Activated CD4-positive, alpha-beta T cell treated with anti-CD3 and anti-CD28 coated beads, Interleukin-2, Interleukin-6, amounts not matched to agents 100 ng/mL and 50 ng/mL, durations not matched to agents 16 hours and 8 hours (primary cell): ENCODE data around the gene CDKL2.

Experiments
- DNase-seq: peaks from one replicate; pipeline ENCODE4 v3.0.0-alpha.2; 2020

Gene CDKL2

DNA sequence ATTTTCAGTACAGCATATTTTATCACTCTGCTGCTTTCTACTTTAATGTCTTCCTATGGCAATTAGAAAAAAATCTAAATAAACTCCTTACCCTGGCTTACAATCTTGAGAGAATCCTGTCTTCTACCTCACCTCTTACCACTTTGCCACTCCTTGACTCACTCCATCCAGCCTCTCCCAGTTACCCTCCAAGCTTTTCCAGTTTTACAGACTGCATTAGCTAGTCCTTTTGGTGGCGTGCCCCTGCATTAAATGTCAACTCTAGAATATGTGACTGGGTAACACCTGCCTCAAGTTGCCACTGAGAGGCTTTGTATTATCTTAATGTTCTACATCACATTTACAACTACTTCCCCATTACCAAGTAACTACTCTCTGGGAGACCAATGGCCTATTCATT is 7.5 kb upstream of the CDKL2 start:
- DNase-seq: no peak

DNA sequence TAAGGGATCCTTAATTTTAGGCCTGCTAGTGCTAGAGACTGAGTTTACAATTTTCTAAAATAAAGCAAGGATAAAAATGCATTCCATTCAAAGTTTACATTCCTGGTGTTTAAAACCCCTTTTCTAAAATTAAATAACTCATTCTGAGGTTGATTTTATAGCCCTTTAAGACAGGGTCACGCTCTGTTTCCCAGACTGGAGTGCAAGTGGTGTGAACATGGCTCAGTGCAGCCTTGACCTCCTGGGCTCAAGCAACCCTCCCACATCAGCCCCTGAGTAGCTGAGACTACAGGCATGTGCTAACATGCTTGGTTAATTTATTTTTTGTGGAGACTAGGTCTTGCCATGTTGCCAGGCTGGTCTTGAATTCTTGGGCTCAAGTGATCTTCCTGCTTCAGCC is 6.8 kb upstream of the CDKL2 start:
- no peak for DNase-seq

DNA sequence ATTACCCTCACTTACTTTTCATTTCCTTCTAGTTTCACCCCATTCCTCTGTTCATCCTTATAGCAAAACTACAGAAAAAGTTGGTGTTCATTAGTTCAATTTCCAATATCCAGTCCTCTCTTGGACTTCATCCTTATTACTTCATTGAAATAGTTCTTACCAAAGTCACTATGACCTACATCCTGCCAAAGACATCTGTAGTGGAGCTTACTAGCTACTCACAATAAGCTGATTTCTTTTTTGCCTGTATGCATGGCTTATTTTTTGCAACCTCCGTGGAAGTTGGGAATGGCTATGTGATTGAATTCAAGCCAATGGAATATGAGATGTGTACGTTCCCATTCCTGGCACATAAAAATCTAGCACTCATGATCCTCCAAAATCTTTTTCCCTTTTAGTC is 4.6 kb upstream of the CDKL2 start:
- no peak for DNase-seq

DNA sequence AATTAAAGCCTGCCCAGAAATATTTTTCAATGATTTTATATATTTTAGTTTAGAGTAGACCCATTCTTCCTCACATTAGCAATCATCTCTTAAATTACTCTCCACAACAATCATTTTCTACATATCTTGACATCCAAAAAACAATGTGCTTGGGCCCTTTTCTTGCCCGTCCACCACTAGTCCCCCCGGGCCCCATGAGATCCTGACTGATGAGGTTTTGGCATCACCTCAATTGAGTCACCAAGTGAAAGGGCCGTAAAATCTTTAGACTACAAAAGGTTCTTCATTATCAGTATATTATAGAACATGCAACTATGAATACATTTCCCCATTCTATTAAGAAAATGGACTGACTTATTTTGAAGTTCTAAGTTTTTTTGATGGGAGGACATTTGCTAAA is 4.0 kb upstream of the CDKL2 start:
- DNase-seq: no peak

DNA sequence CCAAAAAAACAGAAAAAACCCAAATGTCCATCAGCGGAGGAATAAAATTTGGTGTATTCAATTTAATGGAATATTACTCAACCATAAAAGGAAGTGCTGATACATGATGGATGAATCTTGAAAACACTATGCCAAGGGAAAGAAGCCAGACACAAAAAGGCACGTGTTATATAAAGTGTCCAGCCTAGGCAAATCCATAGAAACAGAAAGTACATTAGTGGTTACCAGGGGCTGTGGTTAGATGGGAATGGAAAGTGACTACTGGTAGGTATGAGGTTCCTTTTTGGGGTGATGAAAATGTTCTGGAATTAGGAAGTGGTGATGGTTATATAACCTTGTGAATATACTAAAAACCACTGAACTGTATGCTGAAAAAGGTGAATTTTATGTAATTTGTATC is 3.5 kb upstream of the CDKL2 start:
- DNase-seq: no peak

DNA sequence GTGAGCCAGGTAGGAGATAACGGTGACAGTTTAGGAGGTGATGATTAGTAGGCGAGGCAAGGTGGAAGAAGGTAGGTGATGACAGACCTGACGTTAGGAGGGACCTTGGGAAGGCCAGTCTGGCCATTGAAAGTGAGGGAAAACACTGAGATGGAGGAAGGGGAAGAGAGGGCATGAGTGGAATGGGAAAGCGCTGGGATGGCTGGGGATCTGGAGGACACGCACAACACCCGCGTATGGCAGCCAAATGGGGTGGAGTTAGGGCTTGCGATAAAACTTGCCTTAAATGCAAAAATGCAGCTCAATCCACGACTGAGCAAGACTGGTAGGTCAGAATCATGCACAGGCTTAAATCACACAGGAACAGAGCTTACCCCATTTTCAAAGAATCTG is 605 bp upstream of the CDKL2 start:
- DNase-seq: no peak

DNA sequence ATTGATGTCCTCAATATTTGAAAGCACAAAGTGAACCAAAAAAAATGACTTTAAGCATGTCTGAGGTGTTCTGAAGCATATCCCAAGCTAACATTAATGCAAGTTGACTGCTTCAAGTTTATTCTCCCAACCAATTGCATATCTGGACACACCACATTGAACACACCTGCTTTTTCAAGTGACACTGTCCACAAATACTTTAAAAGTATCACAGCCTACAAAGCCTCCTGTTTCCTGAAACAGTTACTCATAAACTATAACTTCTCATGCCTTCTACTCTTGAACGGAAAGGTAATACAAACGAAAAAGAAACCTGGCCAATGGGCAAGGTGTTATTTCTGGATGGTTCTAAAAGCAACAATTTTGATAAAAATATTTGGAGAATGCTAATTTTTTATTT is 1.1 kb downstream of the CDKL2 start:
- DNase-seq: no peak

DNA sequence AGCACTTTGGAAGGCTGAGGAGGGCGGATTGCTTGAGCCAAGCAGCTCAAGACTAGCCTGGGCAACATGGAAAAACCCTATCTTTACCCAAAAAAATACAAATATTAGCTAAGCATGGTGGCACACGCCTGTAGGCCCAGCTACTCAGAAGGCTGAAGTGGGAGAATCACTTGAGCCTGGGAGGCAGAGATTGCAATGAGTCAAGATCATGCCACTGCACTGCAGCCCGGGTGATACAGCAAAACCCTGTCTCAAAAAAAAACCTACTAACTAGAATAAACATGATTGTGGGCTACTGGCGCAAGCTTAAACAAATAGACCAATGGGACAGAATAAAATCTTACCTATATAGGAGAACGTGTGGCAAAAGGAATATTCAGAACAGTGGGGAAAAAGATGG is 7.3 kb downstream of the CDKL2 start:
- no peak for DNase-seq

DNA sequence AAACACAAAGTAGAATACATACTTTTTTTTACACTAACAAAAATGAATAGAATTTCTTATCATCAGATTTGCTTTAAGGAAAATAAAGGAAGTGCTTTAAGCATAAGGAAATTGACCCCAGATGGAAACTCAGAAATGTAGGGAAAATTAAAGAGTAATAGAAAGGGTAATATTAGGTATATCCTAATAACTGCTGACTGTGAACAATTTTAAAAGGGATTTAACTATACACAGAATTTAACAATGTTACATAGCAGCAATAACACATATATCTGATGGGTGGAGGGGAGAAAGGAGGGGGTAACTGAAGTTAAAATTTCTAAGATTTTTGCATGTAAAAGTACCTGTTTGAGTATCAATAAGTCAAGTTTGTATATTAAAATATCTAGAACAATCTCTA is 8.6 kb downstream of the CDKL2 start:
- DNase-seq: no peak

DNA sequence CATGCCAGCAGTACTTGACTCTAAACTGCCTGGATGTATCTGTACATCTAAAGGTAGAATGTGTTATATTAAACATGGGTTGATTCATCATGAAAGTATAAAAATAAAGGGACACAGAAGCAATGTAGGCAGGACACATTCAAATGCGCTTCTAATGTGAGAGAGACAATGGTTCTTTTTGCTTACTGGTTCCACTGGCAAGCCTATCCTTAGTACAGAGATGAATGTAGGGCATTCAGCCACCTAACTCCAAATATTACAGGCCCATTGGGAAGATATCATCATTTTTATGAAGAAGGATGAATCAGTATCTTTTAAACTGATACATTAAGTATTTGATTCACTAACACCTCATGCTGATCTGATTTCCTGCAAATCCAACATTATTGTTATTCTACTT is 18.0 kb downstream of the CDKL2 start:
- no peak for DNase-seq

DNA sequence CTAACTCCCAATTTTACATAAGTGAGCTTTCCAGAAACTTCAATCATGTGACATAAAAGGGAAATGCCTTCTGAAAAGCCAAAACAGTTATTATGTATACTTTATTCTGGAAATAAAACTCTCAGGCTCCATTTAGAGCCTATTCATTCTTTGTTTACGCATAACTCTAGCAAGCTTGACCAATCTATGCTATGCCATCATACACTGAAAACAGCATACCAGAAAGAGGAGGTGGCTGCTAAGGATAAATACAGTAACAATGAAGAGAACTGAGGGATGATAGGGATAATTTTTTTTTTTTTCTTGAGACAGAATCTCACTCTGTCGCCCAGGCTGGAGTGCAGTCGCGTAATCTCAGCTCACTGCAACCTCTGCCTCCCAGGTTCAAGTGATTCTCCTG is 24.4 kb downstream of the CDKL2 start:
- DNase-seq: no peak

DNA sequence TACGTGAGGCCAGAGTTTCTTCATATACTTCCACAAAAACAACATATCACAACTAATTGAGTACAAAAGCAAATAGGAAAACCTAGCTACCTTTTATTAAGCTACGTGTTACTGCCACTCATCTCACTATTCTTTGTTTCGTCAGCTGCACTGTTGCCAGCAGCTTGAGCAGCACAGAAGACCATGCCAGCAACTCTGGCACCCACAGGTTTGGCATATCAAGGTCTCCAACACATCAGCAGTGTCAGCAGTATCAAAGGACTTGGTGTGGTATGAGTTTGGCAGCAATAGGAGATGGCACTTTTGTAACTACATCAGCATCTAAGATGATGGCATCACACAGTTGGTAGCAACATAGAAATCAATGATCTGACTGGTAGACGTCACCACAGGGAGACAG is 30.7 kb downstream of the CDKL2 start:
- no peak for DNase-seq

DNA sequence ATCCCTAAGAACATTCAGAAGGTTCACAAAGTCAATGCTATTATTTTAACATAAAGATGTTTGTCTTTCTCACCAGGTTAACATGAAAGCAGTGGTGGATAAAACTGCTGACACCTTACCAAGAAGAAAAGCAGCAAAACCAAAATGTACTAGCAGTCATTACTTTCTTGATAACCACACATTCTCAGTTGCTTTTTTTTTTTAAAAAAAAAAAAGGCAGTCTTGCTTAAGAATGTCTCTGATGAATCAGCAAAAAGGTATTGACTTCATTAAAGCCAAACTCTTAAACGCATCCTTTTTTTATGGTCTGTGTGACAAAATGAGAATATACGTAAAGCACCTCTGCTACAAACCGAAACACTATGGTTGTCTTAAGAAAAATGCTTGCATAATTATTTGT is 31.9 kb downstream of the CDKL2 start:
- DNase-seq: peak; percentile 47

DNA sequence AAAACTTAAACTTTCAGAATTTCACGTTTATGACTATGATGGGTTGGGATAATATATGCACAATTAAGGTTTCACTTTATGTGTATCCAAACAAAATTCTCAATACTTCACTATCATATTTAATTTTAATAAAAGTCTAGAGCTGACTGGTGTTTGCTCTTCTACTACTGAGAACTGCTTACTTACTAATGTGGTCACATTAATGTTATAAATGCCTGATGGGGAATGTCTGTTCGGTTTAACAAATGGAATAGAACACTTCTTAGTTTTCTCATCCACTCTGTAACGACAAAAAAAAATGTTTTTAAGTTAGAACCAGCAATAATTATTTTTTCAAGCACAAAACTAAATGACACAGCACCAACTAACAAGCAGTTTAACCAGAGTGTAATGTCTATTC is 34.3 kb downstream of the CDKL2 start:
- no peak for DNase-seq

DNA sequence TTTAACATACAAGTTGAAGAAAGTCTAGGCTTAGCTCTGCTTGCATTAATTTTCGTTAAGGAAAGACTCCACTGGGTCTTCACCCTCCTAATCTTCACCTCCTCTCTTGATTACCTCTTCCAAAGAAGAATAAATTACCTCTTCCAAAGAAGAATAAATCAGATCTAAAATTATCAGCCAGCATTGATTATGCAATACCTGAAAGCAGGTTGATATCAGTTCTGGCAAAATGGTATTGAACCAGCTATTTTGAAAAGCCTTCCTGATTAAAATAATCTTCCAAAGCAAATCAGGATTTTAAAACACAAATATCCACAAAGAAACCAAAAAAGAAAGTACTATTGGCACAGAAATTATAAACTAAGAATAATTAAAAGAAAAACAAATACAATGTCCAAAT is 36.9 kb downstream of the CDKL2 start:
- DNase-seq: no peak

DNA sequence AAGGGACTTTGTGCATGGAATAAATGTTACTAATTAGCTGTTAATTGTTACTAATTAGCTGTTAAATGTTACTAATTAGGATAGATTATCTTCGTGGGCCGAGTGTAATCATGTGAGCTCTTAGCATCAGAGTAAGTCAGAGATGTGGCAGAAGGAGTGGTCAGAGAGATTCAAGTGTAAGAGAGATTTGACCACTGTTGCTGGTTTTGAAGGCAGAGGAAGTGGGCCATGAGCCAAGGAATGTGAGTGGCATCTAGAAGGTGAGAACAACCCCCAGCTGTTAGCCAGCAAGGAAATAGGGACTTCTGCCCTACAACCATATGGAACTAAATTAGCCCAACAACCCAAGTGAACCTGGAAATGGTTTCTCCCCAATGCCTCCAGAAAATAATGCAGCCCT is 46.3 kb downstream of the CDKL2 start:
- no peak for DNase-seq

DNA sequence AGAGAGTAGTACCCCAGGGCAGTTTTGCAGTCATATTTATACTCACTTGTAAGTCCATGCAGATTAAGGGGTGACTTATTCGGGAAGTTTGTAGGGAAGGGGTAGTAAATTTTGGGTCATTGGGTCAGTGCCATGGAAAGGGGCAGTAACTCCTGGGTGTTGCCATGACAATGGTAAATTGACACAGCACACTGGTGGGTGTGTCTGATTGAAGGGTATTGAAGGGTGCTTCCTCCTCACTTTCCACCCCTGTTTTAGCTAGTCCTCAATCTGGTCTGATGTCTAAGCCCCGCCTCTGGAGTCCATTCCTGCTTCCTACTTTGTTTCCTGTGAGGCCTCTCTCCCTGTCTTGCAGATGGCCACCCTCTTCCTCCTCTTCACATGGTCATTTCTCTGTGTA is 62.6 kb downstream of the CDKL2 start:
- no peak for DNase-seq

DNA sequence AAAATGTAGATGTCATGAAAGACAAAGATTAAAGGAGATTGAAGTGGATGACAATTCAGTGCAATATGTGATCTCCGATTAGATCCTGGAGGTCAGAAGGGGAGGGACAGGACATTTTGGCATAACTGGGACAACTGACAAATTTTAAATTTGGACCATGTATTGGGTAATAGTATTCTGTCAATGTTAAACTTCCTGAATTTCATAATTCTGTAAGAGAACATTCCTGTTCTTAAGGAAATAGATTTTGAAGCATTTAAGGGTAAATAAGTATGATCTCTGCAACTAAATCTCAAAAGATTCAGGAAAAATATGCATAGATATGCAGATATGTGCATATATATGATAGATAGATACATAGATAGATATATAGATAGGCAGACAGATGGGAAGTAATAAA is 63.4 kb downstream of the CDKL2 start:
- DNase-seq: no peak

DNA sequence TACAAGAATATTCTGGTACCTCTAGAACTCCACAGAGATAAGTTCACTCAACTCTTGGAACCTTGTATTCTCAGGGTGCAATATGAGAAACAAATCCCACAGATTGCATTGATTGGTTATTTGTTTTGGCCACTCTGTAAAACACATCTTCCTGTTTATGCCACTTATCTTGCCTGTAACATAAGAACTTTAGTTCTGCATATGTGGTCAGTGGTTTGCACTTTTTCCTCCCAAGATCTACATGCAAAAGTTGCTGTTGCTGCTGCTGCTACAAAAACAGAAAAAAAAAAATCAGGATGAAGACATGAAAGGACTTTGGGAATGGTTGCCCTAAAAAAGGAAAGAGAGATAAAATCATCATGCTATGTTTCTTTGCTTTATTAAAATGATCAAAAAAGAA is 64.8 kb downstream of the CDKL2 start:
- no peak for DNase-seq

DNA sequence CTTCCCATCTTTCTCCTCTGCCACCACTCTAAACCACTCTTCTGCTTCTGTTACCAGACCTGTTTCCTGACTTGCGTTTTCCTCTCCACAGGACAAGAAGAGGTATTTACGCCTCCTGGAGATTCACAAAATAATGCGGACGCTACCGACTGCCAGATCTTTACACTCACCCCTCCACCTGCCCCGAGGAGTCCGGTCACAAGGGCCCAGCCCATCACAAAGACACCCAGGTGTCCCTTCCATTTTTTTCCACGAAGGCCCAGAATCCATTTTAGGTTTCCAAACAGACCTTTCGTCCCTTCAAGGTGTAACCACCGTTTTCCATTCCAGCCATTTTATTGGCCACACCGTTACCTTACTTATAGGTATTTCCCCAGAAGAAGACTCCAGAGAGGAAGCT is 66.3 kb downstream of the CDKL2 start:
- DNase-seq: no peak

DNA sequence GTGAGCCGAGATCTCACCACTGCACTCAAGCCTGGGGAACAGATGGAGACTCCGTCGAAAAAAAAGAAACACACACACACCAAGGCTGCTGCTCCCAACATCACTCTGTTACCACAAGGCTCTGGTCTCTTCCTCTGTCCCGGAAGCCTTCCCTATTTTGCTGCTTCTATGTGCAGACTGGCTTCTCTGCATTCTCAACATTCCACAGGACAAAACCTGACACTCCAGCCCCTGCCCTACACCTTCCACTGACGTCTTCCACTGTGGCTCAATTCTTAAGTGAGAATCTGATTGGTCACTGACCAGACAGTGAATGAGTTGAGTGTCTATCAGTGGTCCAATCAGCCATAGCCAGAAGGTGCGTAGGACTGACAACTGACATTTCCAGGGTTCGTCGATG is 68.5 kb downstream of the CDKL2 start:
- no peak for DNase-seq

DNA sequence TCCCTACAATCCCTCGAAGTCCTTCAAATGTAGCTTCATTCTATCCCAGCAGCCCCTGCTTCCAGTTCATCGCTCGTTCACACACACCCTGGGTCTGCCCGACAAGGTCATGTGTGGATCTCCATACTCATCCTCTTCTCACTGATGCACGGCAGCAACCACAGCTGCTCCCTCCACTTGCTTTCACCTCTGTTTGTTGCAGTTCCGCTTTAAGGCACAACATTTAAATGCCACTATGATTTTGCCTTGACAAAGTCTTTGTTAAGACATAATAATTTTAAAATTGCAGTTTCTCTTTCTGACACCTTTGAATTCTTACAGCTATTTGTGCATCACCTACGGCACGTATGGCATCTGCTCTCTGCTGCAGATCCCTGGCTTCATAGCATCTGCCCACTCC is 72.6 kb downstream of the CDKL2 start:
- no peak for DNase-seq

DNA sequence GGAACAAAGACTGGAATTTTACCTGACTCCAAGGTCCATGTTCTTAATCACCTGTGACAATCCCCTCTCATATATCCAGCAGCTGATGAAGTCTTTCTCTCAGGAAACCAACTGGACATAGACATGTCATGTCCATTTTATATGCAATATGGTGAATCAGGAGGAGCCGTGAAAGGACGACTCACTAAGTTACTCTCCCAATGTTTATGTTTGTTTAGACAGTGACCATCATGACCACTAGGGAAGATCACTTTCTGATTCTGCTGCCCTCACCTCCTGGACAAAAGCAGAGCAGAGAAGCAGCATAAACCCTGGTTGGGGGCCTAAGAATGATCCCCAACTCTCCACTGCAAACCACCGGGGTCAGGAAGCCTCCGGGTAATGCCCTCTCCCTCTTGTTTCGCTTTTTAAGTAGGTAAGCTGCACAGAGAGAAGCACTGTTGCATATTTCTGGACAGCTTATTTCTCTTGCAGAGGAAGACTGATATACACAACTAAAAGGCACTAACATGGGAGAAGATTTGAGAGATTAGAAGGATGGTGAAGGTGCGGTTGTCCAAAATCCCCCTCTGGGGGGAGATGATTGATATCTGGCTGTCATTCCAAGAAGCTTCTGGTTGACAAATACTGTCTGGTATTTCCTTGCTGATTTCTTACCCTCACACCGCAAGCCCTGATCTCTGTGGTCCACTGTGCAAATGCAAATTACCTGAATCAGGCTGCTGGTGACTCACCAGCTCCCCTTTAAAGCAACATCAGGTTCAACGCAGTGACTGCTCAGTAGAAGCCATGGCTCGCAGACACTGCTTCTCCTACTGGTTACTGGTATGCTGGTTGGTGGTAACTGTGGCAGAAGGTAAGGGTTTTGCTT is 74.8 kb downstream of the CDKL2 start, which contains the start of gene ODAPH:
TSS of gene ODAPH (plus strand) at position 773 of the 871 bp plus-strand sequence. CDS start at position 790, 17 bp downstream.
- peak; percentile 75 for DNase-seq

DNA sequence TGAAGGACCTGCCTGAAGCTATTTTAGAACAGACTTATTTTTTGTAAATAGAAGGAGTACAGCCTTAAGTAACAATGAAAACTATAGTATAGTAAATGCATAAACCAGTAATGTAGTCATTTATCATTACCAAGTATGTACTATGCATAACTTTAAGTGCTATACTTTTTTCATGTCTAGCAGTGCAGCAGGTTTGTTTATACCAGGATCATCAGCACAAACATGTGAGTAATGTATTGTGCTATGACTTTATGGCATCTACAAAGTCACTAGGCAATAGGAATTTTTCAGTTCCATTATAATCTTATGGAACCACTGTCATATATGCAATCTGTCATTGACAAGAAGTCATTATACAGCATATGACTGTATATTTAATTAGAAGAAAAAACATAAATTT is 77.9 kb downstream of the CDKL2 start:
- no peak for DNase-seq

DNA sequence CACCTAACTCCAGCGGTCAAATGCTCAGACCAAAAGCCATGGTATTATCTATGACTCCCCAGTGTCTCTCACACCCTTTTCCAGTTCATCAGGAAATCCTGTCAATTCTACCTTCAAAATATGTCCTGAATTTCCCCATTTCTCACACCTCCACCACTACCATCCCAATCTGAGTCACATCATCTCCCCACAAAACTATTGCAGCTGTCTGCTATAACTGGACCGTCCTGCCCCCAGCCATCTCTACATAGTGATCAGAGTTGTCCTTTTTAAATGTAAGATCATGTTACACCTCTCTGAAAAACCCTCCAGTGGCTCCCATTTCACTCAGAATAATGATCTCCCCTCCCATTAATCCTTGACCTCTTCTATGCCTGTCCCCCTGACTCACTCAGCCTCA is 81.3 kb downstream of the CDKL2 start:
- DNase-seq: peak; percentile 19
